HG02763 (cell line): ENCODE measurements around the gene NMNAT2.
"Not testable (repeated sequence)": the region's sequence is repeated elsewhere in the genome, so short reads cannot be mapped to it uniquely, and the experiment has no call there.

Source experiments
- ATAC-seq: cut with Tn5 transposase; IDR thresholded peaks from one replicate; pipeline ENCODE4 v1.9.1; 2021; ENCODE audit warnings: mild to moderate bottlenecking, moderate library complexity; ENCODE audit not compliant: unreplicated experiment

The NMNAT2 gene

GRCh38 chr1:183241471-183241870 is 176.7 kb downstream of the NMNAT2 start:
- no peak for ATAC-seq

GRCh38 chr1:183240853-183241252 is 177.3 kb downstream of the NMNAT2 start:
- ATAC-seq, result not testable (repeated sequence)

GRCh38 chr1:183240526-183240825 is 177.7 kb downstream of the NMNAT2 start:
- ATAC-seq, result no peak

- ATAC-seq, result no peak
These were observed 178.2 kb downstream of the NMNAT2 start for GRCh38 chr1:183239793-183240525.

GRCh38 chr1:183239220-183239742 is 178.9 kb downstream of the NMNAT2 start:
- ATAC-seq, result no peak

- no peak for ATAC-seq
These were observed 180.1 kb downstream of the NMNAT2 start for GRCh38 chr1:183238071-183238470.

- ATAC-seq, result no peak
These were observed 181.1 kb downstream of the NMNAT2 start for GRCh38 chr1:183237046-183237445.

- no peak for ATAC-seq
These were observed 181.9 kb downstream of the NMNAT2 start for GRCh38 chr1:183236158-183236725.

GRCh38 chr1:183235503-183235902 is 182.7 kb downstream of the NMNAT2 start:
- no peak for ATAC-seq

- no peak for ATAC-seq
These were observed 183.3 kb downstream of the NMNAT2 start for GRCh38 chr1:183234660-183235476.

- ATAC-seq, result no peak
These were observed 185.1 kb downstream of the NMNAT2 start for GRCh38 chr1:183233113-183233512.

- ATAC-seq, result no peak
These were observed 186.6 kb downstream of the NMNAT2 start for GRCh38 chr1:183231545-183231944.

GRCh38 chr1:183230413-183230812 is 187.8 kb downstream of the NMNAT2 start:
- ATAC-seq, result no peak

GRCh38 chr1:183228347-183229220 is 189.6 kb downstream of the NMNAT2 start:
- ATAC-seq, result no peak

- no peak for ATAC-seq
These were observed 190.5 kb downstream of the NMNAT2 start for GRCh38 chr1:183227422-183228346.

GRCh38 chr1:183226963-183227362 is 191.2 kb downstream of the NMNAT2 start:
- no peak for ATAC-seq

- no peak for ATAC-seq
These were observed 191.8 kb downstream of the NMNAT2 start for GRCh38 chr1:183226361-183226760.

- no peak for ATAC-seq
These were observed 194.7 kb downstream of the NMNAT2 start for GRCh38 chr1:183223467-183223866.

GRCh38 chr1:183222909-183223308 is 195.3 kb downstream of the NMNAT2 start:
- ATAC-seq, result no peak

- ATAC-seq, result no peak
These were observed 198.6 kb downstream of the NMNAT2 start for GRCh38 chr1:183219616-183220009.
